HepG2 (cell line): ENCODE data around the gene R3HCC1L. TPM values are rescaled to one million over a fixed set of nuclear protein-coding genes. Genes with fewer than 3 reads are reported as not detected.
A peak's percentile ranks its signal among the peaks of the same experiment; 100 is the strongest.

Source experiments
- SIX4 ChIP-seq: sonication (generic); formaldehyde crosslinking; IDR thresholded peaks from 2 replicates; pipeline ENCODE4 v1.4.0; 2020; ENCODE audit warnings: missing genetic modification reagents
- ZBTB7B ChIP-seq: sonication (generic); formaldehyde crosslinking; IDR thresholded peaks from 2 replicates; pipeline ENCODE4 v1.4.0; 2020; ENCODE audit warnings: missing genetic modification reagents
- ZFYVE20 ChIP-seq: sonication (generic); formaldehyde crosslinking; IDR thresholded peaks from 2 replicates; pipeline ENCODE4 v1.8.0; 2023; ENCODE audit warnings: low read depth, mild to moderate bottlenecking, moderate library complexity, missing genetic modification reagents, borderline replicate concordance
- ZNF3 ChIP-seq: IDR thresholded peaks from 2 replicates; pipeline ENCODE4 v1.7.0; 2017; ENCODE audit warnings: inconsistent platforms
- polyA plus RNA-seq, 8 experiments: library from polyadenylated mRNA; depleted of rRNA in 3 of 8; stranded (reverse) in 7 of 8; unstranded in 1 of 8; fragments of >200 nt; fragmentation: Illumina TruSeq in 4 of 8; extraction: Trizol in 4 of 8; gene quantifications; 2 replicates each; pipeline versions ENCODE4 v1.2.1 to v1.2.3, GENCODE V29; 2011 to 2016; ENCODE audit warnings: low read depth in 4 of 8, missing spikeins in 1 of 8, mixed read lengths in 1 of 8; ENCODE audit not compliant: insufficient read depth in 1 of 8
- total RNA-seq, 5 experiments: library from RNA; depleted of rRNA; stranded (reverse); fragments of >200 nt; fragmentation: Illumina TruSeq; extraction: Trizol; gene quantifications; 2 replicates each; pipeline ENCODE4 v1.2.3, GENCODE V29; 2016; ENCODE audit warnings: low read depth in 1 of 5
- TF ChIP-seq, protein P1 (sequence below): IDR thresholded peaks from 2 replicates; pipeline ENCODE4 v1.6.1; 2012; ENCODE audit warnings: low read depth, low read length, improper control_type of control experiment
- TF ChIP-seq, protein P2 (sequence below): sonication (generic); formaldehyde crosslinking; IDR thresholded peaks from 2 replicates; pipeline ENCODE4 v1.4.0; 2020; ENCODE audit warnings: missing genetic modification reagents
- TF ChIP-seq, protein P3 (sequence below): sonication (generic); formaldehyde crosslinking; IDR thresholded peaks from 2 replicates; pipeline ENCODE4 v1.5.0; 2020; ENCODE audit warnings: mild to moderate bottlenecking, missing genetic modification reagents
- TF ChIP-seq, protein P4 (sequence below): sonication (generic); formaldehyde crosslinking; conservative IDR thresholded peaks from 2 replicates; pipeline ENCODE4 v1.4.0; 2020; ENCODE audit warnings: mild to moderate bottlenecking, missing genetic modification reagents, moderate library complexity

Gene R3HCC1L
- total and polyA plus RNA-seq, 2 of the 13 experiments (the other 11 are each of a cell fraction or from before 2014, with no cell fraction given): 6.5 to 12.2 TPM

DNA sequence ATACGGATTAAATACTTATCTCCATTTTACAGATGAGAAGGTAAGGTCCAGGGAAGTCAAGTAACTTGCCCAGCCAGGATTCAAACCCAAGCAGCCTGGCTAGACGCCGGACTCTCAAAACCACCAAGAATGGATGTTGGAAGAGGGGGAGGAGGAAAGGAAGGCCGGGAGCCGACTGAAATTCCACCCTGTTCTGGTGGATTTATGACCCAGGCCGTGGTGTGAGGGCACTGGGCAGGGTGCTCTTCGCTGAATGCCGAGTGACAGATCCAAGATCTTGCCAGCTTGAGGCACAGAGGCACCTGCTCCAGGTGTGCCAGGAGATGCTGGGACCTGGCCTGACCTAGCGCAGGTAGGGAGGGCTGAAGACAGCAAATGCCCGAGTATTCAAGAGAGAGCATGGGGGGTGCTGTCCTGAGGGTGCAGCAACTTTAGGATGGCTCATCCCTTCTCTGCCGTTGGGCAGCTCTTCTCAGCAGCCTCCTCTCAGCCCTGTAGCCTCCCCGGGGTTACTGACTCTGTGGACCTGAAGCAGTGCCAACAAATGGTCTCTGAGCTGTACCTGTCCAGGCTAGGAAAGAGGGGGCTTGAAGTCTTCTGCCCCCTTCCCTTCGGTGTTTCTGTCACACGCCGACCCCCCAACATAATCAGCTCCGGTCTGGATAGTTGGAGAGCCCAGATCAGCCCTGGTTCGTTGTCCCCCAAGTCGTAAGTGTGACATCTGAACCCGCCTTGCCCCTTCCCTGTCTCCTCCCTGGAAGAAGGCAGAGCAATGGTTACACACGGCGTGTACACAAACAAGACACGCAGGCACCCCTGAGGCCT is 132.8 kb downstream of the R3HCC1L start (continued):
- TF ChIP-seq, protein P1, sequence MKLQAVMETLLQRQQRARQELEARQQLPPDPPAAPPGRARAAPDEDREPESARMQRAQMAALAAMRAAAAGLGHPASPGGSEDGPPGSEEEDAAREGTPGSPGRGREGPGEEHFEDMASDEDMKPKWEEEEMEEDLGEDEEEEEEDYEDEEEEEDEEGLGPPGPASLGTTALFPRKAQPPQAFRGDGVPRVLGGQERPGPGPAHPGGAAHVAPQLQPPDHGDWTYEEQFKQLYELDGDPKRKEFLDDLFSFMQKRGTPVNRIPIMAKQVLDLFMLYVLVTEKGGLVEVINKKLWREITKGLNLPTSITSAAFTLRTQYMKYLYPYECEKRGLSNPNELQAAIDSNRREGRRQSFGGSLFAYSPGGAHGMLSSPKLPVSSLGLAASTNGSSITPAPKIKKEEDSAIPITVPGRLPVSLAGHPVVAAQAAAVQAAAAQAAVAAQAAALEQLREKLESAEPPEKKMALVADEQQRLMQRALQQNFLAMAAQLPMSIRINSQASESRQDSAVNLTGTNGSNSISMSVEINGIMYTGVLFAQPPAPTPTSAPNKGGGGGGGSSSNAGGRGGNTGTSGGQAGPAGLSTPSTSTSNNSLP: no peak
- no peak for TF ChIP-seq ZBTB7B
- no peak for TF ChIP-seq SIX4 (CRISPR knock-in tag)
- TF ChIP-seq, protein P2, sequence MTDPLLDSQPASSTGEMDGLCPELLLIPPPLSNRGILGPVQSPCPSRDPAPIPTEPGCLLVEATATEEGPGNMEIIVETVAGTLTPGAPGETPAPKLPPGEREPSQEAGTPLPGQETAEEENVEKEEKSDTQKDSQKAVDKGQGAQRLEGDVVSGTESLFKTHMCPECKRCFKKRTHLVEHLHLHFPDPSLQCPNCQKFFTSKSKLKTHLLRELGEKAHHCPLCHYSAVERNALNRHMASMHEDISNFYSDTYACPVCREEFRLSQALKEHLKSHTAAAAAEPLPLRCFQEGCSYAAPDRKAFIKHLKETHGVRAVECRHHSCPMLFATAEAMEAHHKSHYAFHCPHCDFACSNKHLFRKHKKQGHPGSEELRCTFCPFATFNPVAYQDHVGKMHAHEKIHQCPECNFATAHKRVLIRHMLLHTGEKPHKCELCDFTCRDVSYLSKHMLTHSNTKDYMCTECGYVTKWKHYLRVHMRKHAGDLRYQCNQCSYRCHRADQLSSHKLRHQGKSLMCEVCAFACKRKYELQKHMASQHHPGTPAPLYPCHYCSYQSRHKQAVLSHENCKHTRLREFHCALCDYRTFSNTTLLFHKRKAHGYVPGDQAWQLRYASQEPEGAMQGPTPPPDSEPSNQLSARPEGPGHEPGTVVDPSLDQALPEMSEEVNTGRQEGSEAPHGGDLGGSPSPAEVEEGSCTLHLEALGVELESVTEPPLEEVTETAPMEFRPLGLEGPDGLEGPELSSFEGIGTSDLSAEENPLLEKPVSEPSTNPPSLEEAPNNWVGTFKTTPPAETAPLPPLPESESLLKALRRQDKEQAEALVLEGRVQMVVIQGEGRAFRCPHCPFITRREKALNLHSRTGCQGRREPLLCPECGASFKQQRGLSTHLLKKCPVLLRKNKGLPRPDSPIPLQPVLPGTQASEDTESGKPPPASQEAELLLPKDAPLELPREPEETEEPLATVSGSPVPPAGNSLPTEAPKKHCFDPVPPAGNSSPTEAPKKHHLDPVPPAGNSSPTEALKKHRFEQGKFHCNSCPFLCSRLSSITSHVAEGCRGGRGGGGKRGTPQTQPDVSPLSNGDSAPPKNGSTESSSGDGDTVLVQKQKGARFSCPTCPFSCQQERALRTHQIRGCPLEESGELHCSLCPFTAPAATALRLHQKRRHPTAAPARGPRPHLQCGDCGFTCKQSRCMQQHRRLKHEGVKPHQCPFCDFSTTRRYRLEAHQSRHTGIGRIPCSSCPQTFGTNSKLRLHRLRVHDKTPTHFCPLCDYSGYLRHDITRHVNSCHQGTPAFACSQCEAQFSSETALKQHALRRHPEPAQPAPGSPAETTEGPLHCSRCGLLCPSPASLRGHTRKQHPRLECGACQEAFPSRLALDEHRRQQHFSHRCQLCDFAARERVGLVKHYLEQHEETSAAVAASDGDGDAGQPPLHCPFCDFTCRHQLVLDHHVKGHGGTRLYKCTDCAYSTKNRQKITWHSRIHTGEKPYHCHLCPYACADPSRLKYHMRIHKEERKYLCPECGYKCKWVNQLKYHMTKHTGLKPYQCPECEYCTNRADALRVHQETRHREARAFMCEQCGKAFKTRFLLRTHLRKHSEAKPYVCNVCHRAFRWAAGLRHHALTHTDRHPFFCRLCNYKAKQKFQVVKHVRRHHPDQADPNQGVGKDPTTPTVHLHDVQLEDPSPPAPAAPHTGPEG: peak; percentile 21; the same call in 1 of the 2 replicates
- no peak for TF ChIP-seq ZNF3
- TF ChIP-seq, protein P3, sequence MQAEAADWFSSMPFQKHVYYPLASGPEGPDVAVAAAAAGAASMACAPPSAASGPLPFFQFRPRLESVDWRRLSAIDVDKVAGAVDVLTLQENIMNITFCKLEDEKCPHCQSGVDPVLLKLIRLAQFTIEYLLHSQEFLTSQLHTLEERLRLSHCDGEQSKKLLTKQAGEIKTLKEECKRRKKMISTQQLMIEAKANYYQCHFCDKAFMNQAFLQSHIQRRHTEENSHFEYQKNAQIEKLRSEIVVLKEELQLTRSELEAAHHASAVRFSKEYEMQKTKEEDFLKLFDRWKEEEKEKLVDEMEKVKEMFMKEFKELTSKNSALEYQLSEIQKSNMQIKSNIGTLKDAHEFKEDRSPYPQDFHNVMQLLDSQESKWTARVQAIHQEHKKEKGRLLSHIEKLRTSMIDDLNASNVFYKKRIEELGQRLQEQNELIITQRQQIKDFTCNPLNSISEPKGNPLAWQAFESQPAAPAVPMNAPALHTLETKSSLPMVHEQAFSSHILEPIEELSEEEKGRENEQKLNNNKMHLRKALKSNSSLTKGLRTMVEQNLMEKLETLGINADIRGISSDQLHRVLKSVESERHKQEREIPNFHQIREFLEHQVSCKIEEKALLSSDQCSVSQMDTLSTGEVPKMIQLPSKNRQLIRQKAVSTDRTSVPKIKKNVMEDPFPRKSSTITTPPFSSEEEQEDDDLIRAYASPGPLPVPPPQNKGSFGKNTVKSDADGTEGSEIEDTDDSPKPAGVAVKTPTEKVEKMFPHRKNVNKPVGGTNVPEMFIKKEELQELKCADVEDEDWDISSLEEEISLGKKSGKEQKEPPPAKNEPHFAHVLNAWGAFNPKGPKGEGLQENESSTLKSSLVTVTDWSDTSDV (CRISPR knock-in tag): no peak
- no peak for TF ChIP-seq ZFYVE20 (CRISPR knock-in tag)
- TF ChIP-seq, protein P4, sequence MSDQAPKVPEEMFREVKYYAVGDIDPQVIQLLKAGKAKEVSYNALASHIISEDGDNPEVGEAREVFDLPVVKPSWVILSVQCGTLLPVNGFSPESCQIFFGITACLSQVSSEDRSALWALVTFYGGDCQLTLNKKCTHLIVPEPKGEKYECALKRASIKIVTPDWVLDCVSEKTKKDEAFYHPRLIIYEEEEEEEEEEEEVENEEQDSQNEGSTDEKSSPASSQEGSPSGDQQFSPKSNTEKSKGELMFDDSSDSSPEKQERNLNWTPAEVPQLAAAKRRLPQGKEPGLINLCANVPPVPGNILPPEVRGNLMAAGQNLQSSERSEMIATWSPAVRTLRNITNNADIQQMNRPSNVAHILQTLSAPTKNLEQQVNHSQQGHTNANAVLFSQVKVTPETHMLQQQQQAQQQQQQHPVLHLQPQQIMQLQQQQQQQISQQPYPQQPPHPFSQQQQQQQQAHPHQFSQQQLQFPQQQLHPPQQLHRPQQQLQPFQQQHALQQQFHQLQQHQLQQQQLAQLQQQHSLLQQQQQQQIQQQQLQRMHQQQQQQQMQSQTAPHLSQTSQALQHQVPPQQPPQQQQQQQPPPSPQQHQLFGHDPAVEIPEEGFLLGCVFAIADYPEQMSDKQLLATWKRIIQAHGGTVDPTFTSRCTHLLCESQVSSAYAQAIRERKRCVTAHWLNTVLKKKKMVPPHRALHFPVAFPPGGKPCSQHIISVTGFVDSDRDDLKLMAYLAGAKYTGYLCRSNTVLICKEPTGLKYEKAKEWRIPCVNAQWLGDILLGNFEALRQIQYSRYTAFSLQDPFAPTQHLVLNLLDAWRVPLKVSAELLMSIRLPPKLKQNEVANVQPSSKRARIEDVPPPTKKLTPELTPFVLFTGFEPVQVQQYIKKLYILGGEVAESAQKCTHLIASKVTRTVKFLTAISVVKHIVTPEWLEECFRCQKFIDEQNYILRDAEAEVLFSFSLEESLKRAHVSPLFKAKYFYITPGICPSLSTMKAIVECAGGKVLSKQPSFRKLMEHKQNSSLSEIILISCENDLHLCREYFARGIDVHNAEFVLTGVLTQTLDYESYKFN (CRISPR knock-in tag): 0 out of 2 replicates have a peak, but pooled peaks have one; percentile 23
